Fibroblast of the conjunctiva (primary cell): ENCODE measurements around the gene ZNF32.

Source experiments
- DNase-seq: peaks from one replicate; pipeline ENCODE4 v3.0.0-alpha.2; 2010; ENCODE audit warnings: low read depth

ZNF32 gene

DNA sequence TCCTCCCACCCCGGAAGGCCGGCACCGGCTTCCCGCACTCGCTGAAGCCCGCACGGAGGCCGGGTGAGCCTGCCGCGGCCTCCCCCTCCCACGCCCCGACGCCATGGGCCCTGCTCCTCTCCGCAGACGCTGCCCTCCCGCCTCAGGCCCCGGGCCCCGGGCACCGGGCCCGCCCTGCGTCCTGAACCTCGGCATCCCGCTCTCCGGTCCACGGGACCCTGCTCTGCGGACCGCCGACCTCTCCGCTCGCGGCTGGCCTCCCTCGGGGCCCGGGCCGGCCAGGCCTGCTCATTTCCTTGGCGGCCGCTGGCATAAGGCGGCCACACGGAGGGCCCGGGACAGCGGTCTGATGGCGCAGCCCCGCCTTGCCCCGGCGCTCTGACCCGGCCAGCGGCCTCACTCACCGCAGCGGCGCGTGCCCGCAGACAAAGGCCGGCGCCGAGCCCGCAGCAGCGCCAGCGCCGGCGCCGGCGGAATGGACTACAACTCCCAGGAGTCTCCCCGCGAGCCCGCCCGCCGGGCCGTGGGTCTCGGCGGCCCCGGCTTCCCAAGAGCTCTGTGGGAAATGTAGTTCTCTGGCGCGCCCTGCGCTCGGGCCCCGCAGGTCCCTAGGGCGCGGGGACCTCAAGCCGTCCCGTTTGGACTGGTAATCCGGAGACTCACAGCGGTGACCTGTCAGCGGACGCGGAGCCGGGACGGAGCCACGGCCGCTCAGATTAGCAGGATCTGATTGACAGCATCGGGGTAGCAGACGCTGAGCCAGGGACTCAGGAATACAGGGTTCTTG, at the start of gene ZNF32:
Gene ZNF32 (minus strand): TSS at position 484 of the 787 bp plus-strand sequence. CDS start 2,748 bp downstream, outside the sequence.
- DNase-seq, result peak; percentile 63

DNA sequence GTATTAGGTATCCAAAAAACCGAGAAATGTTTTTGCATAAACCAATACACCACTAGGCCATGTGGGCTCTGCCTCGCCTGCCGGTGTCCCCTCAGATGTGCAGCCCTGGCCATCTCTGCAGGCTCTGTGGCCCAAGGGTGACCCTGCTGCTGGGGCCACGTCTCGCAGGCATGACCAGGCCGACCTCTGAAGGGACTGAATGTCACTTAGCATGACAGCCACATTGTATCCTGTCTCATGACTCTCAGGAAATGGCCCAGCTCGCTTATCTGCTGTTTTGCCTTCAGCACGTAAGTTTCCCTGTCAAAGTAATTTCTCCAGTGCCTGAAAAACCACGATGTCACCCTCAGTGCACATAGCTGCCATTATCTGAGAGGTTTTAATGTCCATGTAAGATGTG, 49.5 kb upstream of the ZNF32 start:
- no peak for DNase-seq

DNA sequence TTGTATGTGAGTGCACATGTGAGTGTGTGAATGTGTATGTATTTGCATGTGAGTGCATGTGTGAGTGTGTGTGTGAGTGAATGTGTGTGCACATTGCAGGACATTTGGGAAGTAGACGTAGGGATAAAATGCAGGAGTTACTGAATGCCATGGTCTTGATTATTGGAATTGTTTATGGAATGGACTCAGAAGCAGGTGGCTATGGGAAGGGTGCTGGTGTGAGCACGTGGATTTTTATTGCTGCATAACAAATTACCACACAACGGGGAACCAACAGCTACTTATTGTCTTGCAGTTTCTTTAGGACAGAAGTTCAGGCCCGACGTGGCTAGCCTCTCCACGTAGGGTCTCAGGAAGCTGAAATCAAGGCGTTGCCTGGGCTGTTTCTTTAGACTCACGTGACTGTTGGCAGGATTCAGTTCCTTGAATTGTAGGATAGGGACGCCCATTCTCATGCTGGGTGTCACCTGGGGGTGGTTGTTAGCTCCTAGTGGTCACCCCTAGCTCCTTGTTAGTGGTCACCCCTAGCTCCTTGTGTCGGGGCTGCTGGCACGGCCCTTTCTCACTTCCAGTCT, 48.3 kb upstream of the ZNF32 start:
- no peak for DNase-seq

GRCh38 chr10:43695730-43696129, 47.0 kb upstream of the ZNF32 start:
- no peak for DNase-seq

DNA sequence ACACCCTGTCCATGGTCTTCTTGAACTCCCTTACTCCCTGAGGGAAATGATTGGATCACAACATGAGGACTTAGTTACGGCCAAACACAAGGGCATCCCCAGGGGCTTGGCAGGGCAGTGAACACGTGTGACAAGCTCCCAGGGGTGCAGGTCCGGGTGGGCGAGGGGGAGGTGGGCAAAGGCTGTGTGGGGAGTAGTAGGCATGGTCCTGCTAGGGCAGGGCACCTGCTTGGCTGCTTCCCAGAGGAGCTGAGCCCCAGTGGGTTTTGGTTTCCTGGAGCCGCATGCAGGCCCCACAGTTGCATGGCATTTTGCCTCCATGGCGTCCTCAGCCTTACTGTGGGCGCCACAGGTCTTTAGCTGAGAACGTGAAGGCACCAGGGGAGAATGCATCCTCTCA, 46.6 kb upstream of the ZNF32 start:
- no peak for DNase-seq

GRCh38 chr10:43694526-43694925, 45.8 kb upstream of the ZNF32 start:
- no peak for DNase-seq

- no peak for DNase-seq
Measured at GRCh38 chr10:43693602-43694001, 44.9 kb upstream of the ZNF32 start.

GRCh38 chr10:43692051-43692825, 43.6 kb upstream of the ZNF32 start:
- peak; percentile 79 for DNase-seq

DNA sequence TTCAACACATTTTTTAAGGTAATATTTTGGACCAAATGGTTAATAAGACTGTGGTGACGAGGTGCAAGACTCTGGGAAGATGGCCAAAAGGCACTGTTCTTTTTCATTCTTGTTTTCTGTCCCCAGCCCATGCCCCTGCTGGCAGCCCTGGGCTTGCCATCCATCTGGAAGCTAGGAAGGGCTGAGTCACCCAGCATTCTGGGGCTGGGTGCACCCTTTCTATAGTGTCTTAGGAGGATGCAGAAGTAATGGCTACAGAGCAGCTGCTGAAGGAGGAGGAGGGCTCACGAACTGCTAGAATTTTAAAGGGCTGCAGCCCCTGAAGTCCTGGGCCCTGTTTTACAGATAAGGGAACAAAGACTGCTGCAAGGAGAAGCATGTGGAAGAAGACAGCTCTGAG, 42.8 kb upstream of the ZNF32 start:
- DNase-seq, result no peak

- DNase-seq, result peak; percentile 71
Measured at GRCh38 chr10:43689955-43690771, 41.5 kb upstream of the ZNF32 start.

DNA sequence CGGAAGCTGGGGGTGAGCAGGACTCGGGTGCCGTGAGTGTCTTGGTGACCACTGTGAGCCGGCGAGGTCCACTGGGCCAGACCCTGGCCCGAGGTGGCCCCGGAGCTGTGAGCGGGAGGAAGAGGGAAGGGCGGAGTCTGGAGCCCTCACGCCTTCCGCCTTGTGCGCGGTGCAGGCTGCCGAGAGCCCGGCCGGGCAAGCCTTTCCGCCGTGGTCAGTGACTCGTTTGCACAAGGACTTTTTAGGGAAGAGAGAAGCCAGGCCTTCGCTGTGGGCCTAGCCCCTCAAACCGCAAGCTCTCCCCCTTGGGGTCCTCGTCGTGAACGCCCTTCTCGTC, 40.9 kb upstream of the ZNF32 start:
- no peak for DNase-seq

- no peak for DNase-seq
Measured at GRCh38 chr10:43689007-43689491, 40.4 kb upstream of the ZNF32 start.

- no peak for DNase-seq
Measured at GRCh38 chr10:43688348-43688892, 39.7 kb upstream of the ZNF32 start.

GRCh38 chr10:43687373-43687772, 38.7 kb upstream of the ZNF32 start:
- DNase-seq, result no peak

DNA sequence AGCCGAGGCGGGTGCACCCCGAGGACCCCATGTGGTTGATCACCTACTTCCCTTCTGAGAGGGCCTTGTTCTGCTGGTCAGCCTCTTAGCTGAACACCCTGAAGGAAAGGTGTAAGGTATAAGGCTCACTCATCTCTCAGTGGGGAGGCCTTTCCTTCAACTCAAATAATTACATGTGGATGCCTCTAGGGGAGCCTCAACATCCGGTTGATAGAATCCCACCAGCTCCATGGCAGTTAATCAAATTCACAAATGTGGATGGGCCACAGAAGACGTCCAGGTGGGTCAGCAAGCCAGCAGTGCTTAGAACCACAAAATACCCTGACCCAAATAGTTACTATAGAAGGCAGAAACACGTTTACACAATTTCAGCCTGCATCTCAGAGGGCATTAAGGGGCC, 37.7 kb upstream of the ZNF32 start:
- DNase-seq, result no peak

DNA sequence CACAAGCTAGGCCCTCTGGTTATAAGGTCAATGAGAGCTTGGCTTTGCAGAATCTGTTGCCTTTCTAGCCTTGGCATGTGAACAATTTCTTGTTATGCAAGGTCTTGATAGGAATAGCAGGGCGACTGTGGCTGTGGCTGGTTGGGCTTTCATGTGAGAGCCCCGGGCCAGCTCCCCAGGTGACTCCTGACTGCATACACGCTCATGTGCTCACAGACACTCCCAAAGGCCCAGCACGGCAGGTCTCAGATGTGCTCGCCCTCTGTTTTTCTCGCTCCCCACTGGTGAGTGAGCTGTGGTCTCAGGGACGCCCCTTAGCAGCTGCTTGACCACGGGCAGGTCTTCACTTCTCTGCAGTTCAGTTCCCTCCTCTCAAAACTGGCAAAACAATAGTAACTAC, 37.1 kb upstream of the ZNF32 start:
- DNase-seq, result no peak

DNA sequence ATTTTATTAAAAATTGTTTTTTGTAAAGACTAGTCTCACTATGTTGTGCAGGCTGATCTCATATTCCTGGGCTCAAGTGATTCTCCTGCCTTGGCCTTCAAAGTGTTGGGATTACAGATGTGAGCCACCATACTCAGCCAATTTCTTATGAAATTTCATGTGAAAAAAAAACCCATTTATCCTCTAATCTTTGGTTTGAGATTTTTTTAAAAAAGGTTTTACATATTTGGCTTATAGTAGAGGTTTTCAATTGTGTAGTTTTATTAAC, 35.5 kb upstream of the ZNF32 start:
- no peak for DNase-seq

DNA sequence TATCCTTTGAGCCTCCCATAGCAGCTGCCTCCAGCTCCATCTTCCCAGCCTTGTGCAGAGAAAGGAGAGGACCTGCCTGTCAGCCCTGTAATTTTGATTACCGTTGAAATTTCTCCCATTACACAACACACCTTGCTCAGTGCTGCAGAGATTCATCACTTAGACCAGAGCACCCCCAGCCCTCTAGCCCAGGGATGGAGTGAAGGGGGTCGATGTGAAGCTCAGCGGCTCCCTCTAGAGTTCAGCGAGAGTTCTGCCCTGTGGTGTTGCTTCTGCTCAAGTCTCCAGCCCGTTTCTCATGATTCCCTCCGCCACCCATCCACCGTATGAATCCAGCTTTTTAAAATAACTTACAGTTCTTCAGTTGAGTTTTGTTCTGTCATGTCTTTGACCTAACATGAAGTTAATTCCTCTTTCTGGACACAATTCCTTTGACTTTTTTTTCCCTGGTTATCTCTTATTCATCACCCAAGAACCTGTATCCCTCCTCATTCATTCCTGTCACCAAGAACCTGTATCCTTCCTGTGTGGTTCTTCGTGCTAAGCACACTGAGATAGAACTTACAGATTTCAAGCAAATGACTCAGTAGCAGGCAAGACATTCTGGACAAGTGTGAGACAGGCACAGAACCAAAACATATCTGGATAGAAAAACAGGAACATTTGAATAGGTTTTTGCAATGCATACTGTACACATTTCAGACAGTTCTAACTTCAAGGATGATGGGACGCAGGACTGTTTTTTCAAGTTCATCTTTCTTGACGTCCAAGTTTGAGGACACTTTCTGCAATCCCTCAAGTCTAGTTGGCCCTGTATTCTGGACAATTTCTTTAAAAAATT, 35.0 kb upstream of the ZNF32 start:
- no peak for DNase-seq

DNA sequence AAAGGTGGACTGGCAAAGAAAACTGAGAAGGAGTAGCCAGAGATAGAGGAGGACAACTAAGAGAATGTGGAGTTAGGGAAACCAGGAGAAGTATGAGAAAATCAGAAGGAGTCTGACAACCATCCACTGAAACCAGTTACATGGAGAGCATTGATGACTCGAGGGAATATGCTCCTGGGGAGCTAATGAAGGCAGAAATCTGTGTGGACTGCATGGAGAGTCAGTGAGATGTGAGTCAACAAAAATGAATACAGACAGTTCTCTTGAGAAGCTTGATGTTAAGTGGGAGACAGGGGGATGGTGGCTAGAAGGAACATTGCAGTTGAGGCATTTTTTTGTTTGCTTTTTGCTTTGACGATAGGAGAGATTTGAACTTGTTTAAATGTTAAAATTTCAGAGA, 34.3 kb upstream of the ZNF32 start:
- DNase-seq, result no peak

DNA sequence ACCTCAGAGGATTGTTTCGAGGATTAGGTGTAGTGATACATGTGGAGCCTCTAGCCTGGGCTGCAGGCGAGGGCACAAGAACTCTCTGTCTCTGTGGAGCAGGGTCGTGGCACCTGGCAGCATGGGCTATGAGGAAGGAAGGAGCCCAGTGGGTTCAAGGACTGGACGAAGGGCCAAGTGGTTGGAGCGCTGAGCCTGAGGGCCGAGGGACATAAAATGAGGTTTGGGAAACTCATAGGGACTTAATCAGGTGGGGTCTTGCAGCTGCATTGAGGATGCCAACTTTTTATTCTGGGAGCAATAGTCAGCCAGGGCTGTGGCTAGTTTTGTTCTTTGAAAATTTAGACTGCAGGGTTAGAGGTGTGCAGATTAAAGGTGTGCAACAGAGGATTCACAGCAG, 33.0 kb upstream of the ZNF32 start:
- no peak for DNase-seq

GRCh38 chr10:43681220-43681619, 32.5 kb upstream of the ZNF32 start:
- DNase-seq, result no peak
